Renal pelvis (tissue), 4 donors: Measurements from ENCODE around the gene ZNF79. TPM values are rescaled to one million over a fixed set of nuclear protein-coding genes. Genes with fewer than 3 reads are reported as not detected.

Experiments used
- DNase-seq: peaks from one replicate; pipeline ENCODE4 v3.0.0-alpha.2; 2013
- polyA plus RNA-seq, 3 donors: library from polyadenylated mRNA; unstranded; fragments of 120-200 nt; gene quantifications; one replicate each; pipeline ENCODE4 v1.2.1, GENCODE V29; 2013; ENCODE audit not compliant: insufficient read length in 3 of 3

ZNF79 gene
- polyA plus RNA-seq, 3 donors = 6.4 to 8.0 (median 7.9) TPM

- peak; percentile 99 for DNase-seq
Measured at GRCh38 chr9:127396808-127397645, 27.2 kb upstream of the ZNF79 start, which contains the start of gene SLC2A8. Gene SLC2A8 (plus strand): TSS chr9:127397169. CDS start chr9:127397231, 62 bp downstream.

DNA sequence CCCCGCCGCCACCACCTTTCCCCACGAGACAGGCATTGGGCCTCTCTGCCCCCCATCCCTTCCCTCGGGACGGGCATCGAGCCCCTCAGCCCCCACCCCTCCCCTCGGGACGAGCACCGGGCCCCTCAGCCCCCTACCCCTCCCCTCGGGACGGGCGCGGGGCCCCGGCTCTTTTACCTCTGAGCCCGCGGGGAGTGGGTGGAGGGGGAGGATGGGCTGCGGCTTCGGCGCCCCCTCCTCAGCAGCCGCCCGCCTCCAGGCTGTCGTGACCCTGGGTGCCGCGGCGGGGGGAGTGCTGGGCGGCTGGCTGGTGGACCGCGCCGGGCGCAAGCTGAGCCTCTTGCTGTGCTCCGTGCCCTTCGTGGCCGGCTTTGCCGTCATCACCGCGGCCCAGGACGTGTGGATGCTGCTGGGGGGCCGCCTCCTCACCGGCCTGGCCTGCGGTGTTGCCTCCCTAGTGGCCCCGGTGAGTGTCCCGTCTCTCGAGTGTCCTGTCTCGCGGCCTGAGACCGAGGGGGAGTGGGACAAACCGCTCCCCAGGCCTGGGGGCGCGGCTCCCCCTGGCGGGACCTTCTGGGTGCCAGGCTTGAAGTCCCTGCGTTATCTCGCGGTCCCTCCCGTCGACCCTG is 26.4 kb upstream of the ZNF79 start:
- peak; percentile 42 for DNase-seq

DNA sequence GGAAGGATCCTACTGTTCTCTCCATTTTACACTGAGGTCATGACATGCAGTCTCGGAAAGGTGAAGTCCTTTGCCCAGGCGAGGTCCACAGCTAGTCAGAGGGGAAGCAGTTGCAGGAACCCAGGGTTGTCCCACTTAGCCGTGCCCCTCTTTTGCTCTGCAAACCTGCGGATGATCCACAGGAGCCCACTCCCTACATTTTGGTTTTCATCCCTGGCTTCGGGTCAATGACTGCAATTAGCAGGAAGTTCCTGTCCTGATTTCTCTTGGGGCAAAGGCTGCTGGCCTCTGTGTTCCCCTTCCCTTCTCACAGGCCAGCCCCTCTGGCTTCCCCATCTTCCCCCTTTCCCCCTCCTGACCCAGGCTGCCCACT is 25.9 kb upstream of the ZNF79 start:
- DNase-seq = no peak

DNA sequence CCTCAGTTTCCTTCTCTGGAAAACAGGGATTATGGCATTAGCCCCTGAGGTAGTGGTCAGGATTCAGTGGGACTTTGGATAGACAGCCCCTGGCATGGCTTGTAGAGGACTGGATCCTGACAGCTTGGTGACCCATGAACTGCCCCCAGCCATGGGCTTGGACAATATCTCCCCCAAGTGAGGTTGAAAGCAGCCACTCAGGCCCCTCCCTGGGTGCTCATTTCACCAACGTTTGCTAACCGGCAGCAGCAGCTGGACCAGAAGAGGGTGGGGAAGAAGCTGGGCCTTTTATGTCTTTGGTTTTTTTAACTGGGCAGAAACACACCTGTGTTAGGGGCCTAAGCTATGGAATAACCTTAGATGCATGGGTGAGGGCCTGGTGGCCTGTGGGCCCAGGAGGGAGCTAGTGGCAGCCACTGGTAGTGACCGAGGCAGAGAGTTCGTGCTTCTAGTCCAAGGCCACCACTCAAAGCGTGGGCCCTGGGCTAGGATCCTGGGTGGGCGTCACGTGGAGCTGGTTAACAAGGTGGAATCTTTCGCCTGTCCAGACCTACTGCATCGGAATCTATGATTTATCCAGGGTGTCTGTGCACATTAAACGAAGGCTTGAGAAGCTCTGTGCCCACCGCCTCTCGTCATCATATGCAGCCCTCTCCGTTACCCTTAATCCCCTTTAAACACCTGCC is 25.3 kb upstream of the ZNF79 start:
- no peak for DNase-seq

- no peak for DNase-seq
Measured at GRCh38 chr9:127399736-127400269, 24.4 kb upstream of the ZNF79 start.

GRCh38 chr9:127402401-127403090 is 21.6 kb upstream of the ZNF79 start:
- DNase-seq = no peak

GRCh38 chr9:127403507-127404192 is 20.5 kb upstream of the ZNF79 start:
- no peak for DNase-seq

DNA sequence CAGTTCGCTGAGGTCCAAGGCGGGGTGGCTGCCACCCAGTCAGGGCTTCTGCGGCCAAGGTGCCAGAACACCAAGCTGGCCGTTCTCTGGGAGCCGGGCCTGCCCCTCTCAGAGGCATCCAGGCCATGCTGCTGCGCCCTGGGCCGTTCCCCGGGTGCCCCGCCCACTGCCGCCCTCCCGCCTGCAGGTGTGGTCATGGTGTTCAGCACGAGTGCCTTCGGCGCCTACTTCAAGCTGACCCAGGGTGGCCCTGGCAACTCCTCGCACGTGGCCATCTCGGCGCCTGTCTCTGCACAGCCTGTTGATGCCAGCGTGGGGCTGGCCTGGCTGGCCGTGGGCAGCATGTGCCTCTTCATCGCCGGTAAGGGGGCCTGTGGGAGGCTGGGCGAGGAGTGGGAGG is 19.6 kb upstream of the ZNF79 start:
- no peak for DNase-seq

DNA sequence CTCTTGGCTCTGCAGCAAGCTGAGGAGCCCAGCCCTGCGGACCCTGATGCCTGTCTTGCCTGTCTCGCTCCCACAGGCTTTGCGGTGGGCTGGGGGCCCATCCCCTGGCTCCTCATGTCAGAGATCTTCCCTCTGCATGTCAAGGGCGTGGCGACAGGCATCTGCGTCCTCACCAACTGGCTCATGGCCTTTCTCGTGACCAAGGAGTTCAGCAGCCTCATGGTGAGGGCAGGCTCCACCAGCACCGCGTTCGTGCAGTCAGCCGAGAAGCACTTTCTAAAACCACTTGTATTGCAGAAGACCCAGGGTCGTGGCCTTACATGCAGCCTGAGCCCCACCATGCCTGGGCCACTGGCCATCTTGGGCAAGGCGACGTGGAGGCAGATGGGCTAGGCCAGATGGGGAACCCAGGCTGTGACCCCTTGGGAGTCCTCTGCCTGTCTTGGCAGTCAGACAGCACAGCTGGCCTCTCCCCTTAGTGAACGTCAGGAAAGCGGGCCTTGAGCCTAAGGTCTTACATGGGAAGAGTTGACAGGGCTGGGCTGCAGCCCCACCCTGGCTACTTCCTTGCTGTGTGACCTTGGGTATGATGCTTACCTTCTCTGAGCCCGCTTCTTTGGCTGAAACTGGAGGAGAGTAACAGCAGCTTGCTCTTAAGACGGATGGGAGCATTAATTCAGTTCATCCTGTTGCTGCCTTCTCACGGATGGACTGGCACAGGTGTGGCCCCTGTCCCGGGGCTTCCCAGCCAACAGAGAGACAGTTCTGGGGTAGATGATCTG is 18.6 kb upstream of the ZNF79 start:
- DNase-seq = no peak

- DNase-seq = no peak
Measured at GRCh38 chr9:127406799-127407491, 17.2 kb upstream of the ZNF79 start.

- DNase-seq = no peak
Measured at GRCh38 chr9:127407492-127407843, 16.7 kb upstream of the ZNF79 start.

DNA sequence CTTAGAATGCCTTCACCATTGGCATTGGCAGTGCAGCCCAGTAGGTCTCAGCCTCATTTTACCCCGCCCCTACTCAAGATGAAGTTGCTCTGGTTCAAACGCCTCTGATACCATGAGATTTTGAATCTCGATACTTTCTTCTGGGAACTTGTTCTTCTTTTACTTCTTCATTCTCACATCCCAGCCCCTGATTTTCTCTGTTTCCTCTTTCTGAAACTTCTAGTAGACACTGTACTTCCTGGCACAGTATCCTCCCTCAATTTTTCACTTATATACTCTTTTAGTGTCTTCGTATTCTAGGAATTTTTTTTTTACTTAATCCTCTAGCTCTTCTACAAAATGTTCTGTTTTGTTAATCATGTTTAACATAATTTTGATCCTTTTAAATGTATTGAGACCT is 13.1 kb upstream of the ZNF79 start:
- DNase-seq = no peak

DNA sequence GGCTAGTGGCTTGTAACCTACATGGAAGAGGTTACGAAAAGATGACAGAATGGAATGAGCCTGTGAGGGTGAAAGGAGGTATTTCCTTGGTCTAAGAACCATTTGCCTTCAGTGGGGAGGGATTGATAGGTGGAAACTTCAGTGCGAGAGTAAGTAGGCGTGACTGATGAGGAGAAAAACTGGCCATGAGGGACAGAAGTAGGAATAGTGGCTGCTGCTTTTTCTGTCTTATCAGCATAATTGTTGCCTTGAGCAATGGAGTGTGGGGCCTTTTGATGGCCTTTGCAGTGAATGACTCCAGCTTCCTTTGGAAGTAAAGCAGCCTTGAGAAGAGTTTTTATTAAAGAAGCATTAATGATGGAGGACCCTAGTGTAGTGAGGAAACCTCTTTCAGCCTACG is 9.0 kb upstream of the ZNF79 start:
- DNase-seq = no peak

DNA sequence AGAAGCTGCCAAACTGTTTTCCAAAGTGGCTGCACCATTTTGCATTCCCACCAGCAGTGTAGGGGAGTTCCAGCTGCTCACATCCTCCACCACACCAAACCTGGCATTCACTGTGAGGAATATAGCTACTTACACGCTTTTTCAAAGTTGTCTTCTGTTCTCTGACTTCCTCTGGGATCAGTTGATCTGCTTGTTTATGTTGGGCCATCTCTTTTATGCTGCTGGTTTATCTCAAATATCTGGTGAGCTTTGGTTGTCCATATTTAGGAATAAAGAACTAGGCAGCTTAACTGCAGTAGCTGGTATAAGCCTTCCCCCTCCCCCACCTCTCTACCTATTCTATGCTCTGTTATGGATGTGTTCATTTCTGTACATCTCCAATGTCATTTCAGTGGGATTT is 8.5 kb upstream of the ZNF79 start:
- no peak for DNase-seq

DNA sequence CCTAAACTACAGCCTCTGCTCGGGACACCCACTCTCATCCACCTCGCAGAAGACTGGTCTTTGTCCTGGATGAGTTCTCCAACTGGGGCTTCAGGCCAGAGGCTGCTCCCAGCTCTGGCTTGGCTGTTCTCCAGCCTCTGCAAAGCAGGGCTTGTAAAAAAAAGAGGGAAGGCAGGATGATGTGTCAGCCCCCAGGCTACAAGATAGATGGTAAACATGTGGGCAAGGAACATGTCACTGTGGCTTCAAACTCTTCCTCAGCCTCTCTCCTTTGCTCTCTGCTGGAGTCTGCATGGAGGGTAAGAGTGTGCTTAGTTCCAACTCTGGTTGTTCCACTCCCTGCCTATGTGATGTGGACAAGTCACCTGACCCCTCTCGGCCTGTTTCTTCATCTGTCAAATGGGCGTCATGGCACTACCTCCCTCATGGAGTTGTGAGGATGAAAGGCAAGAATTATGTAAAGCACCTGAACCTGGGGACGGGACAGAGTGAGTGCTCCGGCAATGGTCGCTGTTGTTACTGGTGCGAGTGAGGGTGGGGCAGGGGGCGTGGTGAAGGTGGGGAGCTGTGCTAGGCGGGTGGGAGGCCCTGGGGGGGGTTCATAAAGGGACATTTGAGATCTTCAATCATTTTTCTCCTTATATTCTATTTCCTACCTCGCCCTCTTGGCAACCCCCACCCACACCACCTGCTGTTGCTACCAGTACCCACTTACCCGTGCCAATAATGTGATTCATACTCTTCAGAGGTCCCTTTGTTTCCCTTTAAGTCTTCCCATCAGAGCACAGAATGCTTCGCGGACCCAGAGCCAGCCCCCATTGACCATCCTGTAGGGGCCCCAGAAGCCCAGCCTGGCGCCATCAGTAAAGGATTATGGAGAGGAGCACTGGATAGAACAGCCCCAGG is 6.8 kb upstream of the ZNF79 start:
- DNase-seq = no peak

- DNase-seq = no peak
Measured at GRCh38 chr9:127418037-127418471, 6.1 kb upstream of the ZNF79 start.

DNA sequence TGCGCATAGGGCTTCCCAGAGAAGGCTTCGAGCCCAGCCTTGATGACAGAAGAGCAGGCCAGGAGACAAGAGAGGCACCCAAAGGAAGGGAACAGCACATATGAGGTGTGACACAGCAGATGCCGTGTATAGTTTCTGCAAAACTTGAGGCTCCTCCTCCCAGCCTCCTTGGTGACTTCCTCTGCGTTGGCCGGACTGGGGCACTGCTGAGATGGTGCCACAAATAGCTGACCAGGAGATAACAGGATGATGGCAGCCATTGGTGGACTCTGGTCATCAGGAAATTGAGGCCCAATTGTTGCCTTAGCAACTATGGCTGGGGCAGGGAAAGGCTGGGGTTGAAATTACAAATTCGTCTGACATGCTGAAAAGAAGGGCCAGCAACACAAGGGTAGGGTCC is 4.8 kb upstream of the ZNF79 start:
- no peak for DNase-seq

DNA sequence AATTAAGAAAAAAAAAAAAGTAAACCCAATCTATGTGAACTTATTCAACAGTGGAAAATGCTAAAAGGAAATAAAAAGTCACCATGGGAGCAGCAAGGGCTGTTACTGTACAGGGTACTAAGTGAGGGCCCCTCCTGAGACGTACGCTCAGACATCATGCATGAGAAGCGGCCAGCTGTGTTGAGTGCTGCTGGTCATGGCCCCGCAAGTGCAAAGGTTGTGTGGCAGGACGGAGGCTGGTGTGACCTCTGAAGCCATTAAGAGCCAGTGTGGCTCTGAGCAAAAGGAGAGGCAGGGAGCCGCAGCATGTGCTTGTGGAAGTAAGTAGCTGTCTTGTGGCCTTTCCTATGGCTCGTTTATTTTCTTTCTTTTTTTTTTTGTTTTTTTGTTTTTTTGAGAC is 3.1 kb upstream of the ZNF79 start:
- no peak for DNase-seq
